ENCODE data around the gene TCP10L. TPM values are rescaled to one million over a fixed set of nuclear protein-coding genes. Genes with fewer than 3 reads are reported as not detected.

Gene TCP10L
- total and polyA plus RNA-seq, 4 donors, result 1.1 to 8.0 (median 2.8) TPM

DNA sequence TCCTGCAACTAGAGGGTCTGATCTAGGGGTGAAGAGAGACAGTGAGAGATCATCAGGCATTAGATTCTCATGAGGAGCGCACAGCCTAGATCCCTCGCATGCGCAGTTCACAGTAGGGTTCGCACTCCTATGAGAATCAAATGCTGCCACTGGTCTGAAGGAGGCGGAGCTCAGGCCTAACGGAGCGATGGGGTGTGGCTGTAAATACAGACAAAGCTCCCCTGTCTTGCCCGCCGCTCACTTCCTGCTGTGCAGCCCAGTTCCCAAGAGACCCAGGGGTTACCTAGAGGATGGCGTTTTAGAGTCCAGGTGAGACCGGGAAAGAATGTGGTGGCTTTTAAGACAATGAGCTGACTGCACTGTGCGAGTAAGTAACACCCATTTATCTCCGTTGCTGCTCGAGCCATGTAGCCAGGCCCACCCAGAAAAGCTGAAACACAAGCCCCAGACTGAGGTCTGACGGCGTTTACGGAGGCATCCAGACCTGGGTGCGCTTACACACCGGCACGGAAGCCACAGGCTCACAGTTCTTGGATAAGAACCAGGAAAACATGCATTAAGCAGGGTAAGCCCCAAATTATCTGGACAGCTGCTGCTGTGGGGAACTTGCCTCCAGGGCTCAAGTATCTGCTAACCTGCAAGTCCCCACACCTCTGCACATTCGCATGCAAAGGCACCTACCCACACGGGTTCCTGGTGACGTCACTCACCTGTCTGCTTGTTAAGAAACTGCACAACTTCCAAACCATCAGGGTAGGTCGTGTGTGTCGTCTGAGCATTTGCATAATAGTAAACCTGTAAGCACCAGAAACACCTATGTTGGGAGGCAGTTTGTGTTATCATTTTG, 12.5 kb downstream of the TCP10L start:
- Histone ChIP-seq H3K9me3 (ENCODE audit: control insufficient read depth in 4 of 4, low read length in 3 of 4) (no peaks in the 10 kb centered on the region), H3K36me3 (ENCODE audit: control insufficient read depth in 4 of 4, insufficient read depth in 3 of 4, low read depth in 1 of 4, low read length in 3 of 4) (no peaks in the 10 kb centered on the region), H3K4me1 (ENCODE audit: control insufficient read depth in 4 of 4, insufficient read depth in 4 of 4, low read length in 3 of 4) (peaks cover 0 to 12% (median 7%) of the 10 kb centered on the region in 4 donors), H3K4me3 (ENCODE audit: low read depth in 1 of 3, low read length in 3 of 3) (no peak overlapping the region), H3K27me3 (ENCODE audit: control insufficient read depth in 4 of 4, insufficient read depth in 4 of 4, low read length in 3 of 4) (no peaks in the 10 kb centered on the region), H3K9ac (ENCODE audit: low read depth in 1 of 2, low read length in 2 of 2) (no peak overlapping the region), H3K27ac (ENCODE audit: low read depth in 1 of 2, low read length in 2 of 2) (no peak overlapping the region)
- WGBS, result 81% methylated on average over 25 of the region's 25 CpGs
- DNase-seq (ENCODE audit: low spot score), result no peak
- TF ChIP-seq RXRA (IDR thresholded peaks at IDR 0.05), result no peak
- TF ChIP-seq ATF3 (IDR thresholded peaks at IDR 0.05), result no peak
- TF ChIP-seq GABPA (IDR thresholded peaks at IDR 0.05 in 1 of 2, conservative IDR thresholded peaks at IDR 0.05 in 1 of 2), result no peak
- TF ChIP-seq FOXA1 (IDR thresholded peaks at IDR 0.05), result no peak
- TF ChIP-seq YY1 (IDR thresholded peaks at IDR 0.05), result no peak
- no peak for TF ChIP-seq SP1 (IDR thresholded peaks at IDR 0.05)
- no peak for TF ChIP-seq EGR1 (IDR thresholded peaks at IDR 0.05; ENCODE audit: low read depth in 2 of 2)
- TF ChIP-seq, protein P1, sequence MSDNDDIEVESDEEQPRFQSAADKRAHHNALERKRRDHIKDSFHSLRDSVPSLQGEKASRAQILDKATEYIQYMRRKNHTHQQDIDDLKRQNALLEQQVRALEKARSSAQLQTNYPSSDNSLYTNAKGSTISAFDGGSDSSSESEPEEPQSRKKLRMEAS (IDR thresholded peaks at IDR 0.05), result no peak
- TF ChIP-seq, protein P2, sequence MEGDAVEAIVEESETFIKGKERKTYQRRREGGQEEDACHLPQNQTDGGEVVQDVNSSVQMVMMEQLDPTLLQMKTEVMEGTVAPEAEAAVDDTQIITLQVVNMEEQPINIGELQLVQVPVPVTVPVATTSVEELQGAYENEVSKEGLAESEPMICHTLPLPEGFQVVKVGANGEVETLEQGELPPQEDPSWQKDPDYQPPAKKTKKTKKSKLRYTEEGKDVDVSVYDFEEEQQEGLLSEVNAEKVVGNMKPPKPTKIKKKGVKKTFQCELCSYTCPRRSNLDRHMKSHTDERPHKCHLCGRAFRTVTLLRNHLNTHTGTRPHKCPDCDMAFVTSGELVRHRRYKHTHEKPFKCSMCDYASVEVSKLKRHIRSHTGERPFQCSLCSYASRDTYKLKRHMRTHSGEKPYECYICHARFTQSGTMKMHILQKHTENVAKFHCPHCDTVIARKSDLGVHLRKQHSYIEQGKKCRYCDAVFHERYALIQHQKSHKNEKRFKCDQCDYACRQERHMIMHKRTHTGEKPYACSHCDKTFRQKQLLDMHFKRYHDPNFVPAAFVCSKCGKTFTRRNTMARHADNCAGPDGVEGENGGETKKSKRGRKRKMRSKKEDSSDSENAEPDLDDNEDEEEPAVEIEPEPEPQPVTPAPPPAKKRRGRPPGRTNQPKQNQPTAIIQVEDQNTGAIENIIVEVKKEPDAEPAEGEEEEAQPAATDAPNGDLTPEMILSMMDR (IDR thresholded peaks at IDR 0.05; ENCODE audit: low read depth, low read length, missing input control), result no peak
- no peak for TF ChIP-seq HNF4G (IDR thresholded peaks at IDR 0.05)
- no peak for TF ChIP-seq JUND (IDR thresholded peaks at IDR 0.05)

- Histone ChIP-seq H3K27ac (ENCODE audit: low read depth in 1 of 2, low read length in 2 of 2) (no peak overlapping the region), H3K27me3 (ENCODE audit: control insufficient read depth in 4 of 4, insufficient read depth in 4 of 4, low read length in 3 of 4) (no peaks in the 10 kb centered on the region), H3K4me3 (ENCODE audit: low read depth in 1 of 3, low read length in 3 of 3) (no peak overlapping the region), H3K36me3 (ENCODE audit: control insufficient read depth in 4 of 4, insufficient read depth in 3 of 4, low read depth in 1 of 4, low read length in 3 of 4) (no peaks in the 10 kb centered on the region), H3K9ac (ENCODE audit: low read depth in 1 of 2, low read length in 2 of 2) (no peak overlapping the region), H3K4me1 (ENCODE audit: control insufficient read depth in 4 of 4, insufficient read depth in 4 of 4, low read length in 3 of 4) (peaks cover 0 to 12% (median 7%) of the 10 kb centered on the region in 4 donors), H3K9me3 (ENCODE audit: control insufficient read depth in 4 of 4, low read length in 3 of 4) (no peaks in the 10 kb centered on the region)
- WGBS, result 94% methylated on average over 3 of the region's 3 CpGs
- no peak for TF ChIP-seq SP1 (IDR thresholded peaks at IDR 0.05)
- no peak for TF ChIP-seq FOXA1 (IDR thresholded peaks at IDR 0.05)
- TF ChIP-seq HNF4A (conservative IDR thresholded peaks at IDR 0.05), result no peak
- TF ChIP-seq NR2F2 (IDR thresholded peaks at IDR 0.05), result no peak
- TF ChIP-seq ATF3 (IDR thresholded peaks at IDR 0.05), result no peak
- no peak for TF ChIP-seq REST (IDR thresholded peaks at IDR 0.05)
- DNase-seq (ENCODE audit: low spot score), result no peak
These were observed 14.9 kb downstream of the TCP10L start for GRCh38 chr21:32570456-32570855.
